Activated CD4-positive, alpha-beta memory T cell treated with anti-CD3 and anti-CD28 coated beads for 36 hours (primary cell): Measurements from ENCODE around the gene SELENOT. TPM values are rescaled to one million over a fixed set of nuclear protein-coding genes. Genes with fewer than 3 reads are reported as not detected.

Experiments used
- CTCF ChIA-PET: fragments of 350-600 bp; sonication (Branson Sonifier 250); formaldehyde crosslinking; loops from one replicate; lab custom pipeline; 2021; ENCODE audit warnings: antibody characterized with exemption, inconsistent platforms; lab: Charles Lee
- POLR2A ChIA-PET: fragments of 350-600 bp; sonication (Branson Sonifier 250); formaldehyde crosslinking; loops from one replicate; lab custom pipeline; 2021; ENCODE audit warnings: antibody characterized with exemption; lab: Charles Lee
- DNase-seq: peaks from one replicate; pipeline ENCODE4 v3.0.0-alpha.2; 2020
- H3K27ac Mint-ChIP-seq: one replicate; pipeline ENCODE4 v1.8.0; 2021; ENCODE audit warnings: mixed read lengths
- H3K27me3 Mint-ChIP-seq: one replicate; pipeline ENCODE4 v1.8.0; 2021; ENCODE audit warnings: mixed read lengths
- H3K36me3 Mint-ChIP-seq: one replicate; pipeline ENCODE4 v1.8.0; 2021; ENCODE audit warnings: mixed read lengths
- H3K4me1 Mint-ChIP-seq: one replicate; pipeline ENCODE4 v1.8.0; 2021; ENCODE audit warnings: low read depth, mixed read lengths
- H3K4me3 Mint-ChIP-seq: one replicate; pipeline ENCODE4 v1.8.0; 2021; ENCODE audit warnings: mild to moderate bottlenecking, mixed read lengths
- H3K9me3 Mint-ChIP-seq: one replicate; pipeline ENCODE4 v1.8.0; 2021; ENCODE audit warnings: mixed read lengths
- intact Hi-C: fragments of 100-400 bp; cut with micrococcal nuclease; formaldehyde crosslinking; loops from one replicate; pipeline ENCODE4 v1.15.1; 2023
- total RNA-seq, 2 experiments: library from RNA; stranded (reverse); gene quantifications; one replicate each; pipeline ENCODE4 v1.2.3, GENCODE V29; 2021

Gene SELENOT
- total RNA-seq, 2 experiments from 2014 or later: 105 to 111 TPM

DNA sequence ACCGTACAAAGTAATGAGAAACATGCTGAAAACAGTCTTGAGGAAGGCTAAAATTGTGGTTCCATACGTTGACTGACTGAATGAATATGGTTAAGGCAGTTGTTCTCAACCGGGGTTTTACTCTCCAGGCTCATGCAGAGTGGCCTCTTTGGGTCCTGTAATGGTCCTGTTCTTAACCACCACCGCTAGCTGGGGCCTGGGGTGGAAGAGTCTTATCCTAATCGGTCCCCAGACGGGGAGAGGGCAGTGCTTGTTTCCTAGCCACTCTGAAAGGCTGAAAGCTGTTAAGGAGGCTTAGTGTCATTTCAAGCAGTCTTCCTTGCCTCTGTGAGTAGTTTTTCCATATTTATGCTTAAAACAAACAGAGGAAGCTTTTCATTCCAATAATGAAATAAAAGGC, 32.0 kb downstream of the SELENOT start:
- POLR2A ChIA-PET: interaction anchor here (0.7 to 1.4 kb wide), 2 partner anchors 18 to 32 kb away, joined by 5 to 8 read pairs; partner anchors contain the start of gene SELENOT
- no peak overlapping the region for H3K4me3 Mint-ChIP-seq
- intact Hi-C loops: loop anchor here (5.0 kb wide), 1 partner anchor 67 kb away; the partner anchor contains the start of gene ERICH6

DNA sequence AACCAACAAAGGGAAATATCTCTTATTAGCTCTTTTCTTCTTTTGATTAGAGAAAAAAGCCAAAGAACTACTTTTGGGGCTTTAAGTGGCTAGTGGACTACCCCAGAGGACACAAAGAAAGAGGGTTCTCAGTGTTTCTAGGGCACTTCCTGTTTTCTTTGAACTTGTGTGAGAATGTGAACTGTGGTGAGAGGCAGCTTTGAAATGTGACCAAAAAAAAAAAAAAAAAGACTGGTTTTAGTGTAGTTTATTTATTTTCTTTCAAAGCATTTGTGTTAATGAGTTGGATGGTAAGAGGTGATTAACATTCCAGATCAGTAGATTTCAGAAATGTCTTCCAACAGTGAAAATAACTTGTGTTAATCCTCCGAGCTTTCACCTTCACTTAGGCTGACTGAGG, 32.4 kb downstream of the SELENOT start:
- POLR2A ChIA-PET: interaction anchor here (0.7 to 1.4 kb wide), 2 partner anchors 18 to 33 kb away, joined by 5 to 8 read pairs; partner anchors contain the start of gene SELENOT
- Mint-ChIP-seq H3K4me1 (peaks cover 29% of the 10 kb centered on the region), H3K36me3 (peaks cover 2% of the 10 kb centered on the region), H3K27ac (peak overlapping the region; percentile 72), H3K4me3 (no peak overlapping the region), H3K27me3 (no peaks in the 10 kb centered on the region), H3K9me3 (no peaks in the 10 kb centered on the region)
- CTCF ChIA-PET: no interaction called here
- intact Hi-C loops: loop anchor here (5.0 kb wide), 1 partner anchor 67 kb away; the partner anchor contains the start of gene ERICH6
- no peak for DNase-seq

More for the DNA sequence above, 32.0 kb downstream of the SELENOT start:
- peaks cover 29% of the 10 kb centered on the region for H3K4me1 Mint-ChIP-seq
- peak overlapping the region; percentile 72 for H3K27ac Mint-ChIP-seq
- no peaks in the 10 kb centered on the region for H3K27me3 Mint-ChIP-seq
- CTCF ChIA-PET: interaction anchor here (0.7 kb wide), 1 partner anchor 46 kb away, joined by 3 read pairs; no protein-coding TSS in a partner anchor
- no peak for DNase-seq
- peaks cover 2% of the 10 kb centered on the region for H3K36me3 Mint-ChIP-seq
- H3K9me3 Mint-ChIP-seq: no peaks in the 10 kb centered on the region

DNA sequence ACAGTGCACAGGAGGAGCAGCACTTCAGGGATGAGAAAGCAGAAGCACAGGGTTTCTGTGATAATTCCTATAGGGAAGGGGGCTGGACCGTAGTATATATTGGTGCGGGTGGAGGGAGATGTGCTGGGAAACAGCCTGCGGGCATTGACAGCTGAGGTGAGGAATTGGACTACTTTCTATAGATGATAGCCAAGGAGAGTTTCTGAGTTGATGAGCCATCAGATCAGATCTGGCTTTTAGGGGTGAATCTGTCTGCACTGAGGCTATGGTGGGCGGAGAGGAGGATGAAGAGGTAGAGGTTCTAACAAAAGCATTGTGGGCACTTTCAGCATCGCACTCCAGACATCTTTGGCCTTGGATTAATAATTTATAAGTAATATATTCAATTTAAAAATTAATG, 33.1 kb downstream of the SELENOT start:
- no peaks in the 10 kb centered on the region for H3K27me3 Mint-ChIP-seq
- CTCF ChIA-PET: no interaction called here
- POLR2A ChIA-PET: interaction anchor here (1.4 kb wide), 1 partner anchor 33 kb away, joined by 8 read pairs; the partner anchor contains the start of gene SELENOT
- H3K27ac Mint-ChIP-seq: peak overlapping the region; percentile 72
- peaks cover 29% of the 10 kb centered on the region for H3K4me1 Mint-ChIP-seq
- H3K36me3 Mint-ChIP-seq: peaks cover 2% of the 10 kb centered on the region
- H3K9me3 Mint-ChIP-seq: no peaks in the 10 kb centered on the region
- no peak for DNase-seq
- intact Hi-C loops: loop anchor here (5.0 kb wide), 1 partner anchor 66 kb away; the partner anchor contains the start of gene ERICH6
- H3K4me3 Mint-ChIP-seq: no peak overlapping the region

DNA sequence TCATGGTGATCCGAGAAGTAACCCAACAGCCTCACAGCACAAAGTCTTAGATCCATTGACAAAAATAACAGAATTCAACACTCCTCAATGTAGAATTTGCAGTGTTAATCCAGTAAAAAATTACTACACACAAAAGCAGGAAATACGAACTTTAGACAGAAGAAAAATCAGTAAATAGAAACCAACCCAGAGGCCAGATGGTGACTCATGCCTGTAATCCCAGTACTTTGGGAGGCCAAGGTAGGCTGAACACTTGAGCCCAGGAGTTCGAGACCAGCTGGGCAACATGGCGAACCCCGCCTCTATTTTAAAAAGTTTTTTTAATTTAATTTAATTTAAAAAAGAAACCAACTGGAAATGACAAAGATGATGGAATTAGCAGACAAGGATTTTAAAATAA, 36.1 kb downstream of the SELENOT start:
- Mint-ChIP-seq H3K4me3 (no peak overlapping the region), H3K27me3 (peaks cover 7% of the 10 kb centered on the region), H3K27ac (no peak overlapping the region), H3K9me3 (no peaks in the 10 kb centered on the region), H3K36me3 (no peaks in the 10 kb centered on the region), H3K4me1 (peaks cover 26% of the 10 kb centered on the region)
- no peak for DNase-seq
- POLR2A ChIA-PET: no interaction called here
- intact Hi-C loops: loop anchor here (5.0 kb wide), 1 partner anchor 63 kb away; the partner anchor contains the start of gene ERICH6
- CTCF ChIA-PET: no interaction called here

DNA sequence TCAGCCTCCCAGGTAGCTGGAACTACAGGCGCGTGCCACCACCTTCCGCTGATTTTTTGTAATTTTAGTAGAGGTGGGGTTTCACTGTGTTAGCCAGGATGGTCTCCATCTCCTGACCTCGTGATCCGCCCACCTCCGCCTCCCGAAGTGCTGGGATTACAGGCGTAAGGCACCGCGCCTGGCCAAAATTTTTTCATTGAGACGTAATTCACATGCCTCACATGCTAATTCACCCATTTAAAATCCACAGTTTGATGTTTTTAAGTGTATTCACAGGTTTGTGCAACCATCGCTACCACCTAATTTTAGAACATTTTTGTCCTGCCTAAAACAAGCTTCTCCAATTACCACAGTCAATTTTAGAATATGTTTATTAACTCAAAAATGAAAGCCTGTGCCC, 37.1 kb downstream of the SELENOT start:
- no peak overlapping the region for H3K4me3 Mint-ChIP-seq
- POLR2A ChIA-PET: no interaction called here

DNA sequence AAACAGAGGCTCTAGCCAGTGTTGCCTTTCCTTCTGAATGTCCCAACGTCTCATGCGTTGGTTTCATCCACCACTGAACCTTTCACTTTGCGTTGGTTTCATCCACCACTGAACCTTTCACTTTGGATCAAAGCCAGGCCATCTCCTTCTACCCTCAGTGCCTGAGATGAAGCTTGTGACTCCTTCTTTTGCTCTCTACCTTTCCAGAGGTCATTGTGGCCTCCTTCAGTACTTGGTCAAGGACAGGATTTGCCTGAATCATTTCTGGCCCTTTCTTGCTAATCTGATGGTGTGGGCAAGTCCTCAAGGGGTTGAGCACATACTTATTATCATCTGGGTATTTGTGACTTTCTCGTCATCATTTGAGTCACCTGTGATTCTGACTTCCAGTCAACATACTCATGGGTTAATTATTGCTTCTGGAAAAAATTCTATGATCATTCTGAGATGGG, 50.0 kb downstream of the SELENOT start:
- Mint-ChIP-seq H3K9me3 (no peaks in the 10 kb centered on the region), H3K27me3 (peaks cover 3% of the 10 kb centered on the region), H3K4me1 (peaks cover 10% of the 10 kb centered on the region), H3K27ac (no peak overlapping the region), H3K4me3 (no peak overlapping the region), H3K36me3 (no peaks in the 10 kb centered on the region)
- ChIA-PET CTCF (no interaction called here), POLR2A (interaction anchor here (0.8 kb wide), 1 partner anchor 18 kb away, joined by 5 read pairs; no protein-coding TSS in a partner anchor)
- intact Hi-C loops: no loop called here
- no peak for DNase-seq

More for the DNA sequence above, 37.1 kb downstream of the SELENOT start:
- DNase-seq: no peak
- CTCF ChIA-PET: no interaction called here
- Mint-ChIP-seq H3K4me1 (peaks cover 20% of the 10 kb centered on the region), H3K36me3 (no peaks in the 10 kb centered on the region), H3K27me3 (peaks cover 7% of the 10 kb centered on the region), H3K9me3 (no peaks in the 10 kb centered on the region), H3K27ac (no peak overlapping the region)
- intact Hi-C loops: no loop called here

DNA sequence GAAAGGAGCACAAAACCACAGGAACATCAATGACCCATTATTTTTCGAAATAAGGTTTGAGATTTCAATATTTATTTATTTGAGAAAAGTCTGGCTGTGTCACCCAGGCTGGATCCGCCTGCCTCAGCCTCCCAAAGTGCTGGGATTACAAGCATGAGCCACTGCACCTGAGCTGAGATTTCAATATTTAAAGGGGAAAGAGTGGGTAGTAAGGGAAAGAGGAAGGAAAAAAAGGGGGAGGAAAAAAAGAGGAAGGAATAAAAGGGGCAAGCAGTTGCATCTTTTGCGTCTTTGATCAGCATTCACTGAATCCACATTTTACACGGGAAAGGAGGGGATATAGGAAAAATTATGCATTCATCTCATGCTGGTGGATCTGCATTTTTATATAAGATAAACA, 53.2 kb downstream of the SELENOT start:
- Mint-ChIP-seq H3K9me3 (no peaks in the 10 kb centered on the region), H3K27ac (no peak overlapping the region), H3K4me1 (peaks cover 10% of the 10 kb centered on the region), H3K27me3 (peaks cover under 1% of the 10 kb centered on the region), H3K36me3 (no peaks in the 10 kb centered on the region), H3K4me3 (no peak overlapping the region)
- intact Hi-C loops: no loop called here
- DNase-seq: no peak
- CTCF ChIA-PET: no interaction called here
- POLR2A ChIA-PET: no interaction called here

DNA sequence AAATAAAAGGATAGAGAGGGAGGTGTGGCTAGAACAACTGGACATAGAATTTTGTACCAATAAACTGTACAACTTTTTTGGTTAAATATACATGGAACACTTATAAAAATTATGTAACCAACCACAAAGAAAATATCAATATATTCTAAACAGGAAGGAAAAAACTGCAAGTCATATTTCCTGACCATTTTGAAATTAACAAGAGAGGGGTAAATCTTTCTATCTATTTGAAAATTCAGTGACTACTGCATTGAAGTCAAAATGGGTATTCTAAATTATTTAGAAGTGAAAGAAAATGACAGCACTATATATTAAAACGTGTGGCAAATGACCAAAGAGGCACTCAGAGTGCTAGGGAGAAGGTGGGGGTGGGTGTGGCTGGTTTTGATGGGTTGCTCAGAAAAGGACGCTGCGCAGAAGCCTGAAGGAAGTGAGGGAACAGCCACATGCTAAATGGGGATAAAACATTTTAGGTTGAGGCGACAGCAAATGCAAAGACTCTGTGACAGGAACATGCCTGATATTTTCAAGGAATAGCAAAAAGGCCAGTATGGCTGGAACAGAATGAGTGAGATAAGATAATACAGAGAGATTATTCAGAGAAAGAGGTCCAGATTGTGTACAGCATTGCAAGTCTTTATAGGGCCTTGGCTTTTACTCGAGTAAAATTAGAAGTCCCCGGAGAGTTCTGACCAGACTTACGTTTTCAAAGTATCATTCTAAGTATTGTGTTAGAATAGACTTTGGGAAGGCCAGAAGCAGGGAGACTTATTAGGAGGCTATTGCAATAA, 59.5 kb downstream of the SELENOT start:
- intact Hi-C loops: no loop called here
- DNase-seq: no peak
- Mint-ChIP-seq H3K36me3 (no peaks in the 10 kb centered on the region), H3K9me3 (no peaks in the 10 kb centered on the region), H3K27ac (no peak overlapping the region), H3K4me1 (peaks cover 14% of the 10 kb centered on the region), H3K27me3 (peaks cover 11% of the 10 kb centered on the region), H3K4me3 (no peak overlapping the region)
- ChIA-PET CTCF (no interaction called here), POLR2A (no interaction called here)

DNA sequence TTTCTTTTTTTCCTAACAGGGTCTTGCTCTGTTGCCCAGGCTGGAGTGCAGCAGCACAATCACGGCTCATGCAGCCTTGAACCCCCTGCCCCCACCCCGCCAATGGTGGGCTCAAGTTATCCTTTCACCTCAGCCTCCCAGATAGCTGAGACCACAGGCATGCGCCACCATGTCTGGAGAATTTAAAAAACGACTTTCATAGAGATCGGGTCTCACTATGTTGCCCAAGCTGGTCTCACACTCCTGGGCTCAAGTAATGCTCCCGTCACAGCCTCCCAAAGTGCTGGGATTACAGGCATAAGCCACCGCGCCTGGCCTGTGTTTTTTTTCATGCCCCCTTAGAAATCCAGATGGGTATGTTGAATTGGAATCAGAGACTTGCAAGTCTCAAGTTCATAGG, 60.3 kb downstream of the SELENOT start:
- peaks cover 11% of the 10 kb centered on the region for H3K27me3 Mint-ChIP-seq
- no peak overlapping the region for H3K4me3 Mint-ChIP-seq
- intact Hi-C loops: no loop called here

DNA sequence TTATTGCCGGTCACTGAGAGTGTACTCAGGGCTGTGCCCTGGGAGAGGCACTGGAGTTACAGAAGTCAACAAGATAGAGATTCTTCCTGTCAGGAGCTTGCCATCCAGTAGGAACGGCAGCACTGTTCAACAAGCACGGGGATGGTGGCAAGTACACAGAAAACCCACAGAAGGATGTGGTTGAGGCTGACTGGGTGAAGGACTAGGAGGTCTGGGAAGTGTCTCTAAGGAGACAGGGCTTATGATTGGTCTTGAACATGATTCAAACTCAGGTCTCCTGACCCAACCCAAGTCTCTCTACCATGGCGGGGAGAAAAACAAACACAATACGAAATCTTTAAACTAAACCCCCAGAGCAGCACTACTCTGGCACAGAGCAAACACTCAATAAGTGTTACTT, 63.0 kb downstream of the SELENOT start:
- no peak overlapping the region for H3K4me3 Mint-ChIP-seq
- peak; percentile 16 for DNase-seq
- H3K36me3 Mint-ChIP-seq: no peaks in the 10 kb centered on the region
- intact Hi-C loops: no loop called here
- ChIA-PET CTCF (no interaction called here), POLR2A (no interaction called here)
- peaks cover 11% of the 10 kb centered on the region for H3K27me3 Mint-ChIP-seq
- peaks cover 14% of the 10 kb centered on the region for H3K4me1 Mint-ChIP-seq
- H3K9me3 Mint-ChIP-seq: no peaks in the 10 kb centered on the region
- H3K27ac Mint-ChIP-seq: no peak overlapping the region

More for the DNA sequence above, 60.3 kb downstream of the SELENOT start:
- CTCF ChIA-PET: no interaction called here
- POLR2A ChIA-PET: no interaction called here
- no peaks in the 10 kb centered on the region for H3K9me3 Mint-ChIP-seq
- no peak for DNase-seq
- H3K27ac Mint-ChIP-seq: no peak overlapping the region
- peaks cover 14% of the 10 kb centered on the region for H3K4me1 Mint-ChIP-seq
- H3K36me3 Mint-ChIP-seq: no peaks in the 10 kb centered on the region

DNA sequence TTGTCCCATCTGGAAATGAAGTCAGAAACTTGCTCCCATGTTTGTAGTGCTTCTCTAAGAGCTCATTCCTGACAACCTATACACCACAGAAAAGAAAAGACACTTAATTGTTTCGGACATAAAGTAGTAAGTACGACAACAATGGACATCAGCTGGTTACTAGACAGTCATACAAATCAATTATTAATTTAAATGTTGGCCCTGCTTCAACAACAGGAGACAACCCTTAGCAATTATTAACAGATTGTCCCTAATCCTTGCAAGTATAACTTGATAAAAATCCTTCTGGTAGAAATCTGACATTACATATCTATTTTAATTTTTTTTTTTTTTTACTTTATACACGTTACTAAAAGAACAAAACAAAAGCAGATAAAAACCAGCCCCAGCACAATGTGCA, 70.8 kb downstream of the SELENOT start:
- DNase-seq: no peak
- no peak overlapping the region for H3K27ac Mint-ChIP-seq
- peaks cover 5% of the 10 kb centered on the region for H3K4me1 Mint-ChIP-seq
- peaks cover 11% of the 10 kb centered on the region for H3K9me3 Mint-ChIP-seq
- peaks cover 11% of the 10 kb centered on the region for H3K36me3 Mint-ChIP-seq
- no peak overlapping the region for H3K4me3 Mint-ChIP-seq
- ChIA-PET POLR2A (no interaction called here), CTCF (interaction anchor here (1.0 kb wide), 1 partner anchor 48 kb away, joined by 3 read pairs; no protein-coding TSS in a partner anchor)
- H3K27me3 Mint-ChIP-seq: peaks cover 2% of the 10 kb centered on the region
- intact Hi-C loops: no loop called here

DNA sequence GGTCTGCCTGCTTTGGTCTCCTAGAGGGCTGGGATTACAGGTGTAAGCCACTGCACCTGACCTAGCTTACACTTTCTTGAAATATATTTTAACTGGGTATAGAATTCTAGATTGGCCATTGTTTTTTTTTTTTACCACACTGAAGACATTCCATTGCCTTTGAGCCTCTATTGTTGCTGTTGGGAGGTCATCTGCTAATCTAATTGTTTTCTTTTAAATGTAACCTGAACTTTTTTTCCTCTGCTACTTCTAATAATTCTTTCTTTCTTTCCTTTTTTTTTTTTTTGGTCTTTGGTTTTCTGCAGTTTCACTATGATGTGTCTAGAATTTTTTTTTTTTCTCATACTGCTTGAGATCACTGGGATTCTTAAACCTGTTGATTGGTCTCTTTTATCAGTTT, 72.5 kb downstream of the SELENOT start:
- no peak for DNase-seq
- H3K27ac Mint-ChIP-seq: no peak overlapping the region

More for the DNA sequence above, 72.5 kb downstream of the SELENOT start:
- intact Hi-C loops: no loop called here
- Mint-ChIP-seq H3K36me3 (peaks cover 11% of the 10 kb centered on the region), H3K4me1 (peaks cover 8% of the 10 kb centered on the region), H3K27me3 (peaks cover 2% of the 10 kb centered on the region), H3K9me3 (peaks cover 11% of the 10 kb centered on the region), H3K4me3 (no peak overlapping the region)
- ChIA-PET CTCF (no interaction called here), POLR2A (no interaction called here)
